OCI-LY1 (cell line): ENCODE measurements around the gene PPP2R2D.

Experiments
- H2AFZ ChIP-seq: fragments of 200-600 bp; sonication (generic), shearing (Covaris generic); 2 replicates; pipeline ENCODE4 v1.6.0; 2014; ENCODE audit warnings: antibody characterized with exemption, mild to moderate bottlenecking, low read length
- H3F3A ChIP-seq: fragments of 200-600 bp; sonication (generic), shearing (Covaris generic); 2 replicates; pipeline ENCODE4 v1.6.0; 2014; ENCODE audit warnings: mild to moderate bottlenecking, antibody characterized with exemption, low read length, moderate library complexity; ENCODE audit not compliant: insufficient read depth
- H3K27ac ChIP-seq: fragments of 200-600 bp; sonication (generic); 2 replicates; pipeline ENCODE4 v1.5.1; 2014; ENCODE audit warnings: low read length, mixed run types, mild to moderate bottlenecking, low read depth; ENCODE audit not compliant: poor library complexity, severe bottlenecking
- H3K27me3 ChIP-seq: fragments of 200-600 bp; sonication (generic); 2 replicates; pipeline ENCODE4 v1.6.0; 2014; ENCODE audit warnings: antibody characterized with exemption, mild to moderate bottlenecking, low read length, moderate library complexity; ENCODE audit not compliant: insufficient read depth
- H3K36me3 ChIP-seq: fragments of 200-600 bp; sonication (generic); 2 replicates; pipeline ENCODE4 v1.6.1; 2014; ENCODE audit warnings: mild to moderate bottlenecking, antibody characterized with exemption, low read length, moderate library complexity, mixed read lengths; ENCODE audit not compliant: insufficient read depth
- H3K4me1 ChIP-seq: fragments of 200-600 bp; sonication (generic); 2 replicates; pipeline ENCODE4 v1.5.1; 2014; ENCODE audit warnings: mild to moderate bottlenecking, low read length, moderate library complexity; ENCODE audit not compliant: insufficient read depth, severe bottlenecking
- H3K4me2 ChIP-seq: fragments of 200-600 bp; sonication (generic), shearing (Covaris generic); 2 replicates; pipeline ENCODE4 v1.6.1; 2014; ENCODE audit warnings: low read length
- H3K4me3 ChIP-seq: fragments of 200-600 bp; sonication (generic); 2 replicates; pipeline ENCODE4 v1.5.1; 2014; ENCODE audit warnings: low read length, low read depth, mild to moderate bottlenecking, mixed read lengths; ENCODE audit not compliant: poor library complexity, severe bottlenecking
- H3K79me2 ChIP-seq: fragments of 200-600 bp; shearing (Covaris generic); 2 replicates; pipeline ENCODE4 v1.6.1; 2016; ENCODE audit warnings: mixed run types, low read length, mixed read lengths; ENCODE audit not compliant: insufficient read depth
- H3K9ac ChIP-seq: fragments of 200-600 bp; sonication (generic), shearing (Covaris generic); 2 replicates; pipeline ENCODE4 v1.6.1; 2014; ENCODE audit warnings: mild to moderate bottlenecking, low read length, mixed read lengths
- H3K9me2 ChIP-seq: fragments of 200-600 bp; sonication (generic), shearing (Covaris generic); 2 replicates; pipeline ENCODE4 v1.6.1; 2014; ENCODE audit warnings: low read depth, mild to moderate bottlenecking, low read length, mixed read lengths
- H3K9me3 ChIP-seq: fragments of 200-600 bp; shearing (Covaris generic); 2 replicates; pipeline ENCODE4 v1.6.1; 2014; ENCODE audit warnings: low read length, mixed read lengths
- H4K20me1 ChIP-seq: fragments of 200-600 bp; sonication (generic), shearing (Covaris generic); 2 replicates; pipeline ENCODE4 v1.6.0; 2016; ENCODE audit warnings: mild to moderate bottlenecking, low read length; ENCODE audit not compliant: insufficient read depth
- CTCF ChIP-seq: fragments of 200-600 bp; sonication (generic), shearing (Covaris generic); IDR thresholded peaks from 2 replicates; pipeline ENCODE4 v1.5.1; 2017; ENCODE audit warnings: mild to moderate bottlenecking, antibody characterized with exemption, low read length, moderate library complexity, mixed read lengths
- EZH2 ChIP-seq: fragments of 200-600 bp; sonication (generic), shearing (Covaris generic); IDR thresholded peaks from 2 replicates; pipeline ENCODE4 v1.8.0; 2017; ENCODE audit warnings: borderline replicate concordance, mixed run types, mild to moderate bottlenecking, antibody characterized with exemption, low read length, moderate library complexity, mixed read lengths

The PPP2R2D gene

GRCh38 chr10:131858118-131858515 is 42.7 kb upstream of the PPP2R2D start:
- H3K9me2 ChIP-seq, result no peaks in the 10 kb centered on the region
- H3K9me3 ChIP-seq, result no peaks in the 10 kb centered on the region
- H3K79me2 ChIP-seq, result no peaks in the 10 kb centered on the region
- H3K4me3 ChIP-seq, result no peak overlapping the region
- no peaks in the 10 kb centered on the region for H3K4me1 ChIP-seq
- TF ChIP-seq CTCF (no peak), EZH2 (no peak)
- no peaks in the 10 kb centered on the region for H3F3A ChIP-seq
- H3K9ac ChIP-seq, result no peak overlapping the region
- no peaks in the 10 kb centered on the region for H3K36me3 ChIP-seq
- H4K20me1 ChIP-seq, result no peaks in the 10 kb centered on the region
- H3K27ac ChIP-seq, result no peak overlapping the region
- H3K27me3 ChIP-seq, result no peaks in the 10 kb centered on the region; the same call in 1 of the 2 replicates
- no peak overlapping the region for H2AFZ ChIP-seq
- H3K4me2 ChIP-seq, result no peak overlapping the region

- no peak overlapping the region for H3K4me3 ChIP-seq
- no peak overlapping the region for H3K9ac ChIP-seq
- H3K27me3 ChIP-seq, result no peaks in the 10 kb centered on the region; the same call in 1 of the 2 replicates
- no peaks in the 10 kb centered on the region for H3K36me3 ChIP-seq
- no peaks in the 10 kb centered on the region for H3K79me2 ChIP-seq
- no peaks in the 10 kb centered on the region for H3K9me2 ChIP-seq
- no peaks in the 10 kb centered on the region for H3K4me1 ChIP-seq
- H3K9me3 ChIP-seq, result no peaks in the 10 kb centered on the region
- TF ChIP-seq EZH2 (no peak), CTCF (peak; percentile 18; the same call in 1 of the 2 replicates)
- H3F3A ChIP-seq, result no peaks in the 10 kb centered on the region
- no peaks in the 10 kb centered on the region for H4K20me1 ChIP-seq
- no peak overlapping the region for H3K4me2 ChIP-seq
- no peak overlapping the region for H3K27ac ChIP-seq
- H2AFZ ChIP-seq, result no peak overlapping the region
Observed at GRCh38 chr10:131858583-131859340, 42.0 kb upstream of the PPP2R2D start.

- no peaks in the 10 kb centered on the region for H3K9me3 ChIP-seq
- no peaks in the 10 kb centered on the region; the same call in 1 of the 2 replicates for H3K27me3 ChIP-seq
- H3K4me1 ChIP-seq, result no peaks in the 10 kb centered on the region
- H3K79me2 ChIP-seq, result no peaks in the 10 kb centered on the region
- no peak overlapping the region for H3K4me2 ChIP-seq
- no peak overlapping the region for H3K27ac ChIP-seq
- H3K9me2 ChIP-seq, result no peaks in the 10 kb centered on the region
- H3F3A ChIP-seq, result no peaks in the 10 kb centered on the region
- no peak for TF ChIP-seq EZH2
- no peak for TF ChIP-seq CTCF
- no peaks in the 10 kb centered on the region for H4K20me1 ChIP-seq
- no peaks in the 10 kb centered on the region for H3K36me3 ChIP-seq
- no peak overlapping the region for H3K4me3 ChIP-seq
- H3K9ac ChIP-seq, result no peak overlapping the region
- H2AFZ ChIP-seq, result no peak overlapping the region
Observed at GRCh38 chr10:131859341-131860020, 41.3 kb upstream of the PPP2R2D start.
